ENCODE results near the gene PTPA.
"Not testable (repeated sequence)": the region's sequence is repeated elsewhere in the genome, so short reads cannot be mapped to it uniquely, and the experiment has no call there.

The PTPA gene

DNA sequence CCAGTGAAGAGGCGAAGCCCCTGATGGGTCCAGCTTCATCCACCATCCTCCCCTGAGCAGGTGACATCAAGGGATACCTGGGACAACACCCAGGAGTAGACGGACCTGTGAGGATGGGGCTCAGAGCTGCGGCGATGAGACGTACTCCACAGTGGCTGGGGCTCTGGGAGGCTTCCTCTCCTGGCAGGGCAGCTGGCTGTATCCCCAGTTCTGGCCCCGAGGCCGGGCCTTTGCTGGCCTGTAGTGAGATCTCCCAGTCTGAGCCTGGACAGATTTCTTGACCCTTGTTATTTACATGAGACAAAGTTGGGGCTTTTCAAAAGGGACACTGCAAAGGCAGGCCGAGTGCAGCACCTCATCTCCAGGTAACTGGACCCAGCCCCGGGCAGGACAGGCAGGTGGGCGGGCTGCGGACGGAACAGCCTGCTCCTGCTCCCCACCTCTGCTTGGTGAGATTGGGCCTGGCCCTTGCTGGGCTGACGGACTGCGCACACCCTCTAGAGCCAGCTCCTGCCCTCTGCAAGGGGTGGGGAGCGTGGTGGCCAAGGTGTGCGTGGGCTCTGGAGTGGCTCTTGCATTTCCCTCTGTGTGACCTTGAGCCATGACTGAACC lies 43.8 kb downstream of the PTPA start:
- DNase-seq (ENCODE audit: low read depth in 2 of 2) = no peak

DNA sequence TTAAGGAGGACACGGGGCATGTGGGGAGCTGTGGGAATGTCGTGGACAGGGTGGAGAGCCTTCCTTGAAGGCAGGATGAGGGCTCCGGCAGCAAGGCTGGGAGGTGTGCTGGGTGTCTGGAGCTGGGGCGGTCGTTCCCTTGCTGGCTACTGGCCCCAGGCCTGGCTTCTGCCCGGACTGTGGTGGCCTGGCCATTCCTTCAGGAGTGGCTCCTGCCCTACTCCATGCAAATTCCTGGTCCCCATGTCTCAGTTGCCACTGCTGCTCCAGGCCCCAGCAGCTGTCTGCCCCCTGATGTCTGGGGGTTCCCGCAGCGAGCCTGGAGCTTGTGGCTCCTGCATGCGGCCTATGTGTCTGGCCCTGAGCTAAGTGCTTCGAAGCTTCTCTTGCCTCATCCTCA lies 44.9 kb downstream of the PTPA start:
- DNase-seq (ENCODE audit: low read depth in 2 of 2) = no peak

DNA sequence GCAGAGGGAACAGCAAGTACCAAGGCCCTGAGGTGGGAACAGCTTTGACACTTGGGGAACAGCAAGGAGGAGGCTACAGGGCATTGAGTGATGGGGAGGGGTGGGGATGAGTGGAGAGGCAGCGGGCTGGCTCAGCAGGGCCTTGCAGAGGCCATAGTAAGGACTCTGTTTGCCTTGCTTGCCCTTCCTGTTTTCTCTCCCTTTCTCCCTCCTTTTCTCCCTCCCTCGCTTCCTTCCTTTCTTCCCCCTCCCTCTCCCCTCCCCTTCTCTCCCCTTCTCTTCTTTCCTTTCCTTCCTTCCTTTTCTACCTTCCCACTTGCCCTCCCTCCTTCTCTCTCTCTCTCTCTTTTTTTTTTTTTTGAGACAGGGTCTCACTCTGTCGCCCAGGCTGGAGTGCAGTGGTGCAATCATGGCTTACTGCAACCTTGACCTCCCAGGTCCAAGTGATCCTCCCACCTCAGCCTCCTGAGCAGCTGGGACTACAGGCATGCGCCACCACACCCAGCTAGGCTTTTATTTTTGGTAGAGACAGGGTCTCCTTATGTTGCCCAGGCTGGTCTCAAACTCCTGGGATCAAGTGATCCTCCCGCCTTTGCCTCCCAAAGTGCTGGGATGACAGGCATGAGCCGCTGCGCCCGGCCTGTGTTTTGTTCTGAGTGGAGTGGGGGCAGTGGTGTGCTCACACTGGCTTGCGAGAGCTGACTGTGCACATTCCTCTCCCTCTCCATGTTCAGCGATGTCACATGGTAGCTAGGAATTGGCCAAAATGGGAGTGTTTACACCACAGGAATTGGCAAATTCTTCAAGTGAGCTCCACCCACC lies 49.7 kb downstream of the PTPA start:
- no peak for DNase-seq (ENCODE audit: low read depth in 2 of 2)

DNA sequence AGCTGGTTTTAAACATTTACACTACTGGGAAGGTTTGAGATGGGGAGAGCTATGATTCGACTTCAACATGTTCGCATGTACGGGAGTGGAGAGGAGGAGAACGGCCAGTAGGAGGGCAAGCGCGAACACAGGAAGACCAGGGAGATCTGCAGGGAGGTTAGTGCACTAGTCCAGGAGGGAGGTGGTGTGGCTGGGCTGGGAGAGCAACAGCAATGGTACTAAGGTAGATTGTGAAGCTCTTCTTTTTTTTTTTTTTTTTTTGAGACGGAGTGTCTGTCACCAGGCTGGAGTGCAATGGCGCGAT lies 50.3 kb downstream of the PTPA start:
- DNase-seq (ENCODE audit: low read depth in 2 of 2) = no peak

DNA sequence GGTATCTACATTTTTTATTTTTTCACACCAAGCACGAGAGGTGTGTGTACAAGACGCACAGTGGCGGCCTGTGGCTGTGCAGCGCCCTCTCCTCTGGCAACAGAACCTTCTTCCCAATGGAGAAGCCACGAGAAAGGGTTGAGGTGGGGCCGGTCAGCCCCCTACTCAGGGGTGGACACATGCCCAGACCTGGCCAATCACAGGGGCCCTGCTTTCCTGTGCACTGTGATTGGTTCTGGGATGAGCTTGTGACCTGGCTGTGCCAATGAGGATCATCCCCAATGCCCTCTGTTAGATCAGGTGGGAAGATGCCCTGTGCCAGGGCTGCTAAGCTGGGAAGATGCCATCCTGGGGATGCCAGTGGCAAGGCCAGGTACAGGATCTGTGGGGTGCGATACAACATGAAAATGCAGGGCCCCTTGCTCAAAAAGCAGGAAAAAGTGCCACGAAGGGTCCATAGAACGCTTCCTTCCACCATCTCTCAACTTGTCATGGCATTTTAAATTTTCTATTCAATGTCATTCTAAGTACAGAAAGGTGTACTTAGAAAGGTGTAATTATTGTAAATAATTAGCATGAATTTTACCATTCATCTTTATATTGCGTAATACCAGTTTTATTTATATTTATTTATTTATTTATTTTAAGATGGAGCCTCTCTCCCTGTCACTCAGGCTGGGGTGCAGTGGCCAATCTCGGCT lies 51.4 kb downstream of the PTPA start:
- DNase-seq (ENCODE audit: low read depth in 2 of 2) = no peak

DNA sequence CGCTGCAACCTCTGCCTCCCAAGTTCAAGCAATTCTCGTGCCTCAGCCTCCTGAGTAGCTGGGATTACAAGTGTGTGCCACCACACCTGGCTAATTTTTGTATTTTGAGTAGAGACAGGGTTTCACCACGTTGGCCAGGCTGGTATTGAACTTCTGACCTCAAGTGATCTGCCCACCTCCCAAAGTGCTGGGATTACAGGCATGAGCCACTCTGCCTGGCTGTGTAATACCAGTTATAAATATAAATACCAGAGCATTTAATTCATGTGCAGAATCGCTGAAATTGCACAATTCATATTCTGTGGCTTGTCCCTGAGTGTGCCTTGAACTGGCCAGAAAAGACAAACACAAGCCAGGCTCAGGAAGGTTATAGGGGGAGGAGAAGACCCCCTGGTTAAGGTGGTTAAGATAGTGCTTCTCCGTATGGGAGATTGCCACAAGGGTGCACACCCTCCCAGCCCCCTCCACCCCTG lies 52.0 kb downstream of the PTPA start:
- not testable (repeated sequence) for DNase-seq (ENCODE audit: low read depth in 2 of 2)

DNA sequence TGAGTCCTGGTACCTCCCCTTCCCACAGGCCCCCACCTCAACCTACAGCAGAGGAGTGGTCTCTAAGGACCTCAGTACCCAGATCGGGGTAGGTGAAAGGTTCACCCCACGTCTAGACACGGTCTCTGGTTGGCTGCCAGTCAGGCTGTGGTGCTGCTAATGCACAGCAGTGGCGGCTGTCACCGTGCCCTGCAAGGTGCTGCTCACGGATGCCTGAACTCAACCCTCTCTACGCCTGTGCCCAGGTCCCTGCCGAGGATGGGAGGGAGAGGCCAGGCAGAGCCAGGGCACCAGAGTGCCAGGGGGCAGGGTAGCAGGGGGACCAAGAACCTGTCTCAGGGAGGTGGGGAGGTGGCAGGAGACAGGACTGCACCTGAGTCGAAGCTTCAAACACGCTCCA lies 52.5 kb downstream of the PTPA start:
- DNase-seq (ENCODE audit: low read depth in 2 of 2) = no peak

DNA sequence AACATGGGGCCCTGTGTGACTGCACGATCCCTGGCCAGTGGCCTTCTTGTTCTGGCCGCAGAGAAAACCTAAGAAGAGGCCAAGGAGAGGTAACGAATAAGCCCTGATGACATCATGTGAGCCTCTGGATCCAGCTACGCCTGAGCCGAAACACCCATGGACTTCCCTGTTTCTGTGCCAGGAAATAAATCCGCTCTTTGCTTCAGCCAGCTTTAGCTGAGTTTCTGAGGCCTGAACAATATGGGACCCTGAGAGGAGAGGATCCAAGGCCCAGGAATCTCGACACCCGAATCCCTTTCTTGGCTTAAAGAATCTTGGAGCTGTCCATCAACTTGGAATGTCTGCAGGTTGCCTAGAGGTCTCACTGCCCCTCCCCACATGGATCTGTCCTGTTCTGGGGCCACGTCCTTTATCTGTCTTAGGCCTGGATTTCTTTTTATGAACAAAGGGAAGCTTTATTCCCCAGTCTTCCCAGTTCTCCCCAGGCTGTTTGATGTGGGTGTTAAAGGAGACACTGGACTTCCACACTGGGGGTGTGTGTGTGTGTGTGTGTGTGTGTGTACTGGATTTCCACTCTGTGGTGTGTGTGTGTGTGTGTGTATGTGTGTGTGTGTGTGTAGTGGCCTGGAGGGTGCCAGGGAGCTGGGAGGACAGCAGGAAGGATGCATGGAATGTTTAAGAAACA lies 53.2 kb downstream of the PTPA start:
- DNase-seq (ENCODE audit: low read depth in 2 of 2) = no peak

DNA sequence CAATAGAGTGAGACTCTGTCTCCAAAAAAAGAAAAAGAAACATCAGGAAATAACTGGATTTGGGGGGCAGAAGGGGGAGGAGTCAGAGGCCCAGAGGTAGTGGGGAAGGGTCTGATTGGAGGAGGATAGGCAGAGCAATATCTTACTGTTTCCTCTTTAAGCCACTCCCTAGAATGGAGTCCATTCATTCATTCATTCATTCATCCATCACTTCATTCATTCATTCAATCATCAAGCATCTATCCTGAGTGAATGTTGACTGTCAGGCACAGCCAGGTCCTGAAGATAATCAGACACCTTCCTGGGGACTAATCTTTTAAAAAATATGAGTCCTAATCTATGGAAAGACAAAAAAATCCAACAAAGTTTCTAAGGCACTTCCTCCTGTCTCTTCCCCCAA lies 54.0 kb downstream of the PTPA start:
- no peak for DNase-seq (ENCODE audit: low read depth in 2 of 2)

DNA sequence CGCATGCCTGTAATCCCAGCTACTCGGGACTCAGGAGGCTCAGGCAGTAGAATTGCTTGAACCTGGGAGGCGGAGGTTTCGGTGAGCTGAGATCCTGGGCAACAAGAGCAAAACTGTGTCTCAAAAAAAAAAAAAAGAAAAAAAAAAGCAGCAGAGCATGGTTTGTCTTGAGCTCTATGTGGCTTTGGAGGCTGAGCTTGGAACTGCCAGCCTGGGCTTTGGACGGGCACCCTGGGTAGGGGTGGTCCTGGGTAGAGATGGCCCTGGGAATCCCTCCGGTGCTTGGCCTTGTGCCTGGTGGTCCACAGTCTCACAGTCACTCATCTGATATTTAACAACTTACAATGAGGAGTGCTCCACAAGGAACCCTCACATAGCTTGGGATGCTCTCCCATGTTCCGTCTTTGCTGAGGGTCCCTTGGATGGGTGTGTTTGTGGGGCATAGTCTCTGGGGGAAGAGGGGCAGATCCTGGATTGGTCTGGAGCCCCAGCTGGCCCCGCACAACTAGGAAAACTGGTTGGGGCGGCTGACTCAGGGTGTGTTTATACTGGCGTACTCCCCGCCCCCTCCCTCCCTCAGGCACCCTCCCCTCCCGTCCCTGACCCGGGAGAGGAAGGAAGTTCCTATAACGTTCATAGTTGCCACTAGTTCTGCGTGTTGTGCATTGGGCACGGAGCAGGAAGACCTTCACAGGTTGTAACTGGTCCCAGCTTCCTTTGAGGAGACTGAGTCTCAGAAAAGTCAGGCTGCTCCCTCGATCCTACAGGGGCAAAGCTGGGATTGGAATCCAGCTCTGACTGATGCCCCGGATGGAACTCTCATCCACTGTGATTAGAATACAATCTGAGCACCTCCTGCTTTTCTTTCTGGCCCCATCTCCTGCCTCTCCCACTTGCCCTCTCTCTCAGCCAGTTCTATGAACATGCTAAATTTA lies 55.7 kb downstream of the PTPA start:
- DNase-seq (ENCODE audit: low read depth in 2 of 2) = no peak

DNA sequence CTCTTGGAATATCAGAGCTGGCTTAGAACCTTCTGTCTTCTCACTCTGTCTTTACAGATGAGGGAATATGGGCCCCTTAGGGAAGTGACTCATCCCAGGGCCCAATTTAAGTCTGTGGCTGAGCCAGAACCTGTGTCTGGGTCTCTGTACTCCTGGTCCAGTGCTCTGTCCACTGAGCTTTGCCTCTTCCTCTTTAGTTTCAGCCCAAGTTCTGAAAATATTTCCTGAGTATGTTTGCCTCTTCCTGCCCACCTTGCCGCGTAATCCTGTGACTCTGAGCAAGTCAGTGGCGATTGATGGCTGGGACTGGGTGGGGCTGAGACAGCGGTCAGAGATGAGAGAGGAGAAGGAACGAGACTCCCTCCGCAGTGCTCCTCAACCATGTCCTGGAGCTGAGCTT lies 59.0 kb downstream of the PTPA start:
- no peak for DNase-seq (ENCODE audit: low read depth in 2 of 2)

DNA sequence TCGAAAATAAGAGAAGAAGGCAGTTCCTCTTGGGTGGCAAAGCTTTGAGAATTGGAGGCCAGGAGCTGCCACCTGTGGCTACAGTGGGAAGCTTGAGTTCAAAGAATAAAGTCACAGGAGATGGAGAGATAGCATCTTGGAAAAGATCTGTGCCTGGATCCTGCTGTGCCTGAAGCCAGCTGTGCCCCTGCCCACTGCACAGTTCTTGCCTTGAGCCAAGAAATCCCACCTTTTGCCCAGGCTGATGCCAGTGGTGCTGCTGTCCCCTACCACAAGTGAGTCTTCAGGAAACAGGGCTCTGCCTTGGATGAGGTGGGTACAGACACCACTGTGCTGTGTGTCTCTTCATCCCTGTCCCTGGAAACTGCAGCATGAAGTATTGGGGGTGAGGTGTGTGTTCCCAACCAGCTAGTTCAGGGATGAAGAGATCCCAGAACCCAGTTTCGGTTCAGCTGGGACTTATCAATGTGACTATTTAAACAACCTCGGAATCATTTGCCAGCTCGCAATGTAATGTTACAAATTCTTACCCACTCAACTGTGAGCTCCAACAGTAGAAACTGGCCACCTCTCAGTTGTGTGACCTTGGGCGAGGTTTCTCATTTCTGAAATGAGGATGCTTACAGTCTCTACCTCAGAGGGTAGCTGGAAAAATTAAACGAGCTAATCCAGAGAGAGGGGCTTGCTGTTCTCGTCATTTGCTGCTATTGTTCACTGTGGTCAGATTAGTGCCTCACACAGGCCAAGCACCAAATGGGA lies 61.0 kb downstream of the PTPA start:
- no peak for DNase-seq (ENCODE audit: low read depth in 2 of 2)

DNA sequence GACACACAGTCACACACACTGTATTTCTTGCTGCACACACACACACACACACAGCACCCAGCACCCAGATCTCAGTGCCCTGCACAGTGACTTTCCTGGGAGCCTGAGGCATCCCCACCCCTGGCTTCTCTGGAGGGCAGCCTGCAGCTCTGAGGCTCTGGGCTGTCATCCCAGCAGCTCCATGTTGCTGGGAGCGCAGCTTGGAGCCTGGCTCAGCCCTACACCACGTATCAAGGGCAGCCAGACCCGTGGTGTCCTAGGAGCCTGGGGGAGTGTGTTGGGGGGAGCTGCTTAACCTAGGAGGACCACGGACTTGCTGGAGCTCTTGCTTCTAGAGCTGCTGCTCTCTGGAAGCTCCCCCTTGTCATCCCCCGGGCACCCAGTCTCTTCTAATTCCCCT lies 61.6 kb downstream of the PTPA start:
- DNase-seq (ENCODE audit: low read depth in 2 of 2) = no peak

DNA sequence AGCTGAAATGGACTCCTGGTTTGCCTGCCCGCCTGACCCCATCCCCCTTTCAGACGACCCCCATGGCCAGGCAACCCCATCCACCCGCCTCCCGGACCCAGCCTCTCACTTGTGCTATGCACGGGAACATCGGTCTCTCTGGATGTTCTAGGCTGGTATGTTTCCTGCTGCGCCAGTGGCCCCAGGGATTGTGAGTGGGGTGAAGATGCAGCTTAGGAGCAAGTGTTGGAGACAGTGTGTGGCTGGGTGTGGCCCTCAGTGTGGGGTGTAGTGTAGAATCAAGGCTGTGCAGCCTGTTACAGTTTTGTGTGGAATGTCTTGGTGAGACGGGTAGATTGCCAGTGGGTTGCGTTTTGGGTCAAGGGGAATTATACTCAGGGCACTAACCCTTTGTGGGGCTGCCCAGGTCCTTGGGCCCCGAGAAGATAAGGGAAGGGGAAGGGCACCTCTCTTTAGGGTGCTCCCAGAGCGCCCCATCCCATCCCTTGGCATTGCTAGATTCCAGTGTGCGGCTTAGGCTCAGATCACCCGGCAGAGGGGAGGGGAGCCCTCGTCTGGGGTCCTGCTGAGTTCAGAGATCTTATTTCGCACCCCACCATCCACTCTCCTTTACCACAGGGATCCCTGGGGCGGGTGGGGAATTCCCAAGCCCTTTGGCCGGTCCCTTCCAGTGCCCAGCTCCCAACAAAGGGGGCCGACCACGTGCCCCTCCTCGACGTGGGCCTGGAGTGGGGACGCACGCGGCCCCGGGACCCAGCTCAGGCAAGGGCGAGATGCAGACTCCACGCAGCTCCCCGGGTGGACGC lies 62.3 kb downstream of the PTPA start:
- DNase-seq (ENCODE audit: low read depth in 2 of 2) = no peak

DNA sequence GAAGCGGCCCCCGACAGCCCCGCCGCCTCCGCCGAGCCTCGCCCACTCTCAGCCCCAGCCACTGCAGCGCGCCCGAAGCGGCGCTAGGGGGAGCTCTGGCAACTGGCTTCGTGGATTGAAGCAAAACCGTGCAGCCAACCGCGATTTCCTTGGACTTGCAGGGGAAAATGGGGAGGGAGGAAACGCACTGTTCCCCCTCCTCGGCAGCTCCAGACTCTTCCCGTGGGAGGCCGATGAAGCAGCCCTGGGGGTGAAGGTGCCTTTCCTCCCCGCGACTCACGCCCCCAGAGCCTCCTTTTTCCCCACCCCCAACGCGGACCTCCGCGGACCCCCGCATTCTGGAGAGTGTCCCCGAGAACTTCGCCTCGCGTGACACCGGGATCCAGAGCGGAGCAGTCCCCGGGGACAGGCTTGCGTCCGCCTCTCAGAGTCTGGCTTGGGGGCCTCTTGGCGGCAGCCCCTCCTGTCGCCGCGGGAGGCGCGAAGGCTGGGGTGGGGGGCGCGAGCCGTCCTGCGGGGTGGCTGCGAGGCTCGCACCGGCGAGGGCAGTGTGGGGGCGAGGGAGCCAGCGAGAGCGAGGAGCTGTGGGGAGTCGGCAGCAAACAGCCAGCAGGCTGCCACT lies 63.0 kb downstream of the PTPA start:
- peak; percentile 53 to 77 for DNase-seq (ENCODE audit: low read depth in 2 of 2)

DNA sequence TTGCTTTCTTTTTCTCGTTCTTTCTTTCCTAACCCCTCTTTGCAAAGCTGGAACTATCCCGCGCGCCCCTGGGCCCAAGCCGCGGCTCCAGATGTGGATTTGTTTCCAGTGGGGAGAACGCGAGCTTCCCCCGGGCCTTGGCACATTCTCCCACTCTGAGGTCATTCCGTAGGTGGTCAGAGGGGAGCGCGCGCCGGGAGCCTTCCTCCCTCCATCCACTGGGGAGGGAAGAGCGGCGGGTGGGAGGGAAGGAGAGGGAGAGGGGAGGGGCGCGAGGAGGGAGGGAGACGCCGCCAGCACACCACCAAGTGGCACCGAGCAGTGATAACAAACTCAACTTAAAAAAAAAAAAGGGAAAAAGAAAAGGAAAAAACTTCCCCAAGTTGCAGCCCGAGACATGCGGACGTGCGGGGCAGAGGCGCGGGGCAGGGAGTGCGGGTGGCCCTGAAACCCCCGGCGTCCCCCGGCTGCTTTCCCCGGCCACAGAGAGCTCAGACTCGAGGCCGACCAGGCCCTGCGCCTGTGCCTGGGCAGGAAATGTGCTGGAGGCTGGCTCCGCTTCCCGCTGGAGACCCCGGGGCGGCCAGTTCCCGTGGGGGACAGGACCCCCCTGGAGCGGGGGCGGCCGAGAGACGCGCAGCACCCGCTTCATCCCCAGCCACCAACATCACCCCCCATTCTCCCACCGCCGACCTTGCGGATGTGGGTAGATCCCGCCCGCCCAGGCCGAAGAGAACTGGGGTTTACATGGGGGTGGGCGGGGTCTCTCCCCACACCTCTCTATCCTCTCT lies 63.7 kb downstream of the PTPA start:
- no peak for DNase-seq (ENCODE audit: low read depth in 2 of 2)

DNA sequence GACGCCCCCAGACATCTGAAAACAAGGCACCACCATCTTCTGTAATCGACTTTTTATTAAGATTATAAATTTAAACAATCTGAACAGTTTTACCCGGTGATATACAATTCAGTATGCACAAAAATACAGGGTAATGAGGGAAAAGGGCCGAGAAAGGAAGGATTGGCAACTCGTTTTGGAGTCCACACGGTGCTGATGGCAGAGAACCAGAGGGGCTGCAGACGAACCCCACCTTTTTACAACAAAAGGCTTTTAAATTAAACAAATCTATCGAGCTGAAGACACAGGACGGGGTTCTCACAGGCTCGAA lies 64.3 kb downstream of the PTPA start:
- no peak for DNase-seq (ENCODE audit: low read depth in 2 of 2)

DNA sequence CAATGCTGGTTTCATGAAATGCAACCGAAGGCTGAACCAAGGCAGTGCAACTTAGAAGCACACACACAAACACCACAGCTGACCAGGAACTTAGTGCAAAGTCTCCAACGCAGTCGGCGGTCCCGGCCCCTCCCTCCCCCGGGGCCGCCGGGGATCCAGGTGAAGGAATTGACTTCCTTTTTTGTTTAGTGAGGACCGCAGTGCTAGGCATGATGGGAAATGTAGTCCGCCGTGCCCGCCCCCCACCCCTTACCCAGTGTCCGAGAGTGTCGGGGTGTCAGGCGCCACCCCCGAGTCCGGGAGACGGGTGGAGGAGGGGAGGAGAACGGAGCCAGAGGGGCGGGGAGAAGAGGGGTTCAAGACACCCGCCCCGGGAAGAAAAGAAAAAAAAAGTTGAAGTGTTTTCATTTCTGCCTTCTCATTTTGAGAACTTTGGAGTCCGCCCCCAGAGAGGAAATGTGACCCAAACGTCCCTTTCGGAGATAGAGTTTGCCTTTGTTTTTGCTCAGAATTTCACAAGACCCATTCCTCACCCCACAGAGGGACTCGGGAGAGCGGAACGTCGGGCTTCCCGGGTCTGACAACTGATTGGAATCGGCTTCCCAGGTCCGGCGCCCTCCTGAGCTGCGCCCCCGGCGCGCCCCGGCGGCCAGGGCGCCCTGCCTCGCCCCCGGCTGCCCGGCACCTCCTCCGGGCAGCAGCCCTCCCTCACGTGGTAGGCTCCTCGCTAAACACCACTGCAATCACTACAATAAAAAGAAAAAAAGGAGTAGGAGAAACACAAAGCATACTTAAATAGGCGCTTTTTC lies 64.8 kb downstream of the PTPA start:
- no peak for DNase-seq (ENCODE audit: low read depth in 2 of 2)

Data from stimulated activated CD4-positive, alpha-beta T cell treated with anti-CD3 and anti-CD28 coated beads, Interleukin-1b, Interleukin-23, amount 100 ng/mL, for 1 hour (primary cell).